Adrenal gland (tissue), 12 donors: ENCODE measurements around the gene ASB1. TPM values are rescaled to one million over a fixed set of nuclear protein-coding genes. Genes with fewer than 3 reads are reported as not detected.

ENCODE experiments used
- DNase-seq, 7 donors: peaks; one replicate each; pipeline ENCODE4 v3.0.0-alpha.2; 2019 to 2020
- H3K27ac ChIP-seq, 5 donors: fragments of 200-600 bp; sonication (generic) in 4 of 5; 1 replicate in 3 of 5; 2 replicates in 2 of 5; pipeline versions ENCODE4 v1.5.1 to v1.8.0; 2016 to 2020; ENCODE audit warnings: mild to moderate bottlenecking in 1 of 5
- H3K27me3 ChIP-seq: fragments of 200-600 bp; 2 replicates; pipeline ENCODE4 v1.8.0; 2021
- H3K36me3 ChIP-seq, 2 donors: fragments of 200-600 bp; replicated peaks in 1 of 2; 1 replicate in 1 of 2; 2 replicates in 1 of 2; pipeline versions ENCODE4 v1.5.1 to v1.8.0; 2018 to 2022
- H3K4me1 ChIP-seq, 2 donors: fragments of 200-600 bp; replicated peaks in 1 of 2; 1 replicate in 1 of 2; 2 replicates in 1 of 2; pipeline versions ENCODE4 v1.5.1 to v1.8.0; 2018 to 2021
- H3K4me3 ChIP-seq, 4 donors: fragments of 200-600 bp; sonication (generic) in 3 of 4; one replicate each; pipeline ENCODE4 v1.5.1; 2016 to 2018
- H3K9me3 ChIP-seq, 3 donors: fragments of 200-600 bp; sonication (generic) in 1 of 3; replicated peaks in 1 of 3; 1 replicate in 2 of 3; 2 replicates in 1 of 3; pipeline versions ENCODE4 v1.5.1 to v1.8.0; 2016 to 2021
- POLR2A ChIP-seq, 2 donors: fragments of 450-650 bp; IDR thresholded peaks; one replicate each; pipeline ENCODE4 v1.6.1; 2017; ENCODE audit warnings: antibody characterized with exemption in 2 of 2, mild to moderate bottlenecking in 2 of 2, moderate library complexity in 1 of 2
- WGBS, 4 donors: extraction: QIAGEN DNeasy Blood & Tissue Kit in 2 of 4; methylation state at CpG; one replicate each; pipeline versions ENCODE4 v1.1.5 to v1.1.7; 2013 to 2017; 5-methylcytosine and 5-hydroxymethylcytosine counted together
- intact Hi-C, 2 donors: fragments of 100-400 bp; cut with DNase I; formaldehyde crosslinking; loops; one replicate each; pipeline versions ENCODE4 v1.14.1 to v1.15.0; 2022 to 2023
- polyA plus RNA-seq, 3 donors: library from polyadenylated mRNA; stranded (reverse); fragments of 200-250 nt in 2 of 3; fragments of 350-450 nt in 1 of 3; fragmentation: Illumina TruSeq in 1 of 3; extraction: RNeasy Lipid Tissue Mini Kit (QIAGEN cat#74804) in 1 of 3; gene quantifications; one replicate each; pipeline ENCODE4 v1.2.3, GENCODE V29; 2013 to 2014
- total RNA-seq, 9 donors: library from RNA; depleted of rRNA in 4 of 9; stranded (reverse); fragments of >200 nt in 4 of 9; fragments of 120-200 nt in 1 of 9; fragmentation: NEBNext Ultra II Directional in 1 of 9; extraction: Animal tissue kit (Norgen Biotek cat#: 25700) in 1 of 9; gene quantifications; one replicate each; pipeline versions ENCODE4 v1.1.0 to v1.2.4, GENCODE V29; 2013 to 2023
- TF ChIP-seq, protein P1 (sequence below), 6 experiments: fragments of 450-650 bp in 4 of 6; fragments of 200-600 bp in 2 of 6; sonication (generic) in 1 of 6; IDR thresholded peaks; 1 replicate in 5 of 6; 2 replicates in 1 of 6; pipeline versions ENCODE4 v1.5.1 to v1.8.0; 2016 to 2021; ENCODE audit warnings: antibody characterized with exemption in 6 of 6, mild to moderate bottlenecking in 2 of 6, moderate library complexity in 1 of 6
- donor health status: healthy with polysubstance abuse.
- donor health status: Bipolar disorder and iron deficiency.
- donor health status: DM: yes; HTN: yes; CAD: no.
- donor health status: DM: no; HTN: no; CAD: no.
- donor health status: DM: no; HTN: no; CAD: no.
- donor health status: DM: yes; HTN: yes; CAD: no.

Gene ASB1
- total and polyA plus RNA-seq, 12 donors: 12.2 to 28.8 (median 19.6) TPM

DNA sequence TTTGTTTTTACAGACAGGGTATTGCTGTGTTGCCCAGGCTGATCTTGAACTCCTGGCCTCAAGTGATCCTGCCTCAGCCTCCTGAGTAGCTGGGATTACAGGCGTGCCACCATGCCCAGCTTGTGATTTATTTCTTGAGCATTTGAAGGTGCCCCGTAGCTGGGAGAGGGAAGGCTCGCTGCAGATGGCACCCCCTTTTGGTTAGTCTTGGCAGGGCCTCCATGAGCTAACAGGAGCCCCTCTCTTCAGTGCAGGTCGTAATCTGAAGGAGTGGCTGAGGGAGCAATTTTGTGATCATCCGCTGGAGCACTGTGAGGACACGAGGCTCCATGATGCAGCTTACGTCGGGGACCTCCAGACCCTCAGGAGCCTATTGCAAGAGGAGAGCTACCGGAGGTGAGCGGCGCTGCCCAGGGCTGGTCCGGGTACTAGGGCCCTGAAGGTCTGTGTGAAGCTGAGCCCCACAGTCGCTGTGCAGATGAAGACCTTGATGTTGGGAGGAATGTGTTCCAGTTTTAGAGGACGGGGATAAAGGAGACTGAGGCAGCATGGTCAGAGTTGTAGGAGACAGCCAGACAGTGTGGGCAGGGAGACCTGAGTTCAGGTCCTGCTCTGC lies 6.7 kb downstream of the ASB1 start:
- intact Hi-C loops: no loop called here
- WGBS, 4 donors: 91 to 96% (median 93%) methylated on average over 12 to 14 of the region's 14 CpGs
- H3K9me3 ChIP-seq: no peaks in the 10 kb centered on the region
- H3K4me3 ChIP-seq: no peak overlapping the region
- H3K27me3 ChIP-seq: no peaks in the 10 kb centered on the region
- H3K4me1 ChIP-seq: peaks cover 0 to 16% of the 10 kb centered on the region in 2 donors
- H3K36me3 ChIP-seq: peaks cover 0 to 40% of the 10 kb centered on the region in 2 donors
- no peak for TF ChIP-seq POLR2A (IDR thresholded peaks at IDR 0.05)
- TF ChIP-seq, protein P1, sequence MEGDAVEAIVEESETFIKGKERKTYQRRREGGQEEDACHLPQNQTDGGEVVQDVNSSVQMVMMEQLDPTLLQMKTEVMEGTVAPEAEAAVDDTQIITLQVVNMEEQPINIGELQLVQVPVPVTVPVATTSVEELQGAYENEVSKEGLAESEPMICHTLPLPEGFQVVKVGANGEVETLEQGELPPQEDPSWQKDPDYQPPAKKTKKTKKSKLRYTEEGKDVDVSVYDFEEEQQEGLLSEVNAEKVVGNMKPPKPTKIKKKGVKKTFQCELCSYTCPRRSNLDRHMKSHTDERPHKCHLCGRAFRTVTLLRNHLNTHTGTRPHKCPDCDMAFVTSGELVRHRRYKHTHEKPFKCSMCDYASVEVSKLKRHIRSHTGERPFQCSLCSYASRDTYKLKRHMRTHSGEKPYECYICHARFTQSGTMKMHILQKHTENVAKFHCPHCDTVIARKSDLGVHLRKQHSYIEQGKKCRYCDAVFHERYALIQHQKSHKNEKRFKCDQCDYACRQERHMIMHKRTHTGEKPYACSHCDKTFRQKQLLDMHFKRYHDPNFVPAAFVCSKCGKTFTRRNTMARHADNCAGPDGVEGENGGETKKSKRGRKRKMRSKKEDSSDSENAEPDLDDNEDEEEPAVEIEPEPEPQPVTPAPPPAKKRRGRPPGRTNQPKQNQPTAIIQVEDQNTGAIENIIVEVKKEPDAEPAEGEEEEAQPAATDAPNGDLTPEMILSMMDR (IDR thresholded peaks at IDR 0.05): no peak
- no peak for DNase-seq
- H3K27ac ChIP-seq: no peak overlapping the region

DNA sequence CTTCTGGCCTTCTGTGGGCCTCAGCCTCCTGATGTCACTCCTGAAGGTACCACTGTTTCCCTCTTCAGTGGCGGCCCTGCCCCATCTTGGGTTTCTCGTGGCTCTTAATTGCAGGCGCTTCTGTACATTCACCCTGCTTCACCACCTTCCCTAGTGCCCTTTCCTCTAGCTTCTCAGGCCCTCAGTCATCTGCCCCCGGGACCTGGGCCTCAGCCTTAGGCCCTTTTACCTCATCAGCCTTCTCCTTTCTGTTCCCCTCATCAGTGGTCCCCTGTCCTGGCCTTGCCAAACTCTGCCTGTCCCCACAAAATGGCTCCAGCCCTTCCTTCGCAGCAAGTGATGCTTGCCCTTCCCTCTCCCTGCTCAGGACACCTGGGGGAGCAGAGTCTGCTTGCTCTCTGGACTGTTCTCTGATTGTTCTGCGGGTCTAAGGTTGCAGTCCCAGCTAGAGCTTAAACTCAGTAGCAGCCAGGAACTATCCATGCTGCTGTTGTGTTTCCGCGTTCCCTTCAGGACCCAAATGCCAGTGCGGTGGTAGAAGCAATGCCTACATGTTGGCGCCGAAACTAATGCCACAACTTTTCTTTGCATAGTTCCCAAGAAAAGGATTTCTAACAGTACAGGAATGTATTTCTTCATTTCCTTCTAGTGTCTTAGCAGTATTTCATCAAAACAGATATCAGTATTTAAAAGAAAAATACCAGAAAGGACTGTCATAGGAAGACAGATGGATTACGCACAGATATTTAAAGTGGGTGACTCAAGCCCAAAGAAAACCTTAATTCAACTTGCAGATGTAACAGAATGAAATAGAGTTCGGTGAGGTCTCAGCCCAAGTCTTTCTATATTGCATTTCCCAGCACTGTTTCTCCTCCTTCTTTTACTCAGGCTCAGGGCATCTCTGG lies 7.5 kb downstream of the ASB1 start:
- intact Hi-C loops: no loop called here
- Histone ChIP-seq H3K4me3 (no peak overlapping the region), H3K9me3 (no peaks in the 10 kb centered on the region), H3K36me3 (peaks cover 0 to 40% of the 10 kb centered on the region in 2 donors), H3K27me3 (no peaks in the 10 kb centered on the region), H3K27ac (no peak overlapping the region), H3K4me1 (peaks cover 0 to 17% of the 10 kb centered on the region in 2 donors)
- DNase-seq: no peak
- WGBS, 4 donors: 90 to 95% (median 92%) methylated on average over 13 of the region's 13 CpGs
- no peak for TF ChIP-seq POLR2A (IDR thresholded peaks at IDR 0.05)
- TF ChIP-seq, protein P1 (IDR thresholded peaks at IDR 0.05): no peak

DNA sequence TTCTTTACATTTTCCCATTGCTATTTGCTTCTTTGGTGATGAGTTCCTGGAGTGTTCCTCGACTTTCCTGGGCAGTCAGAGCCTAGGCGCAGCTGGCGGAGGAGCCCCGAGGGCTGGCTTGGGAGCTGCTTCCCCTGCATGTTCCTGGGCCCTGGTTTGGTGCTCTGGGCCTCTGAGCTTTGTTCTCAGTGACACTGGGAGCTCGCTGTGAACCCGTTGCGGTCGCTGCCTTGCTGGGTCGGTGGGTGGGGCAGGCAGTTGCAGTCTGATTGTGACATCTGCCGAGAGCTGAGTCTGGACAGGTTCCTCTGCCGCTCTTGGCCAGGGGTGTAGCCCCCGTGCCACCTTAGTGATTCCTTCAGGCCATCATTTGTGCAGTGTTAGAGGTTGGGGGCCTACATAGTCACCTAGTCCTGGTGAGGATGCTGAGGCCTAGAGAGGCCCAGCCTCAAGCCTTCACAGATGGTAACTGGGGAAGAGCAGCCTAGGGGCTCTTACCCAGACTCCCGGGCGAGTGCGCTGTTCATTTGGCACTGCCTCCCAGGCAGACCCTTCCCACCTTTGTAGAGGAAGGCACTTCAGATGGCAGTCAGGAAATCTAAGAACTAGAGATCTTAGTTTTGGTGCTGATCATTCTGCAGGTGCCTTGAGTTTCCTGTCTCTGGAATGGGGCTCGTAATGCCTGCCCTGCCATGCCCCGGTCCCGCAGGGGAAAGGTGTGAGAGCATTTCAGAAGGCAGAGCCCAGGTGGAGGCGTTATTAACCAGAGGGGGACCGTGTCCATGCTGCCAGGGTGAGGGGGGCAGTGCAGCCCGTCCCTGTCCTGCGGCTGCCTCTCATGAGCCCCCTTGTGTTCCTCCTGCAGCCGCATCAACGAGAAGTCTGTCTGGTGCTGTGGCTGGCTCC lies 8.4 kb downstream of the ASB1 start:
- Histone ChIP-seq H3K4me1 (peaks cover 0 to 11% of the 10 kb centered on the region in 2 donors), H3K27me3 (no peaks in the 10 kb centered on the region), H3K9me3 (no peaks in the 10 kb centered on the region), H3K36me3 (peaks cover 0 to 40% of the 10 kb centered on the region in 2 donors), H3K4me3 (no peak overlapping the region), H3K27ac (no peak overlapping the region)
- no peak for DNase-seq
- TF ChIP-seq, protein P1 (IDR thresholded peaks at IDR 0.05): no peak
- no peak for TF ChIP-seq POLR2A (IDR thresholded peaks at IDR 0.05)
- intact Hi-C loops: no loop called here
- 88 to 94% (median 92%) methylated on average over 9 to 24 of the region's 24 CpGs for WGBS, 4 donors

DNA sequence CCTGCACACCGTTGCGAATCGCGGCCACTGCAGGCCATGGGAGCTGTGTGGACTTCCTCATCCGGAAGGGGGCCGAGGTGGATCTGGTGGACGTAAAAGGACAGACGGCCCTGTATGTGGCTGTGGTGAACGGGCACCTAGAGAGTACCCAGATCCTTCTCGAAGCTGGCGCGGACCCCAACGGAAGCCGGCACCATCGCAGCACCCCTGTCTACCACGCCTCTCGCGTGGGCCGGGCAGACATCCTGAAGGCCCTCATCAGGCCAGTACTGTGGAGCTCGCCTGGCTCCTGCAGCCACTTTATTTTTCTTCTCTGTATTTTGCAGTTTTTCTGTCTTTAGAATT lies 9.0 kb downstream of the ASB1 start:
- DNase-seq: peak in 1 of 7 donors; percentile 28
- Histone ChIP-seq H3K4me1 (peaks cover 0 to 11% of the 10 kb centered on the region in 2 donors), H3K27me3 (no peaks in the 10 kb centered on the region), H3K27ac (no peak overlapping the region), H3K9me3 (no peaks in the 10 kb centered on the region), H3K36me3 (peaks cover 0 to 40% of the 10 kb centered on the region in 2 donors), H3K4me3 (no peak overlapping the region)
- 92 to 96% (median 95%) methylated on average over 11 to 20 of the region's 20 CpGs for WGBS, 4 donors
- TF ChIP-seq POLR2A (IDR thresholded peaks at IDR 0.05): no peak
- intact Hi-C loops: no loop called here
